ENCODE results near the gene PRICKLE4. TPM values are rescaled to one million over a fixed set of nuclear protein-coding genes. Genes with fewer than 3 reads are reported as not detected.

PRICKLE4 gene
- total RNA-seq, 1 experiment from 2014 or later, result 1.5 TPM

- Mint-ChIP-seq H3K27me3 (ENCODE audit: low read depth) (no peaks in the 10 kb centered on the region), H3K36me3 (peaks cover 35% of the 10 kb centered on the region), H3K4me3 (no peak overlapping the region), H3K4me1 (peaks cover 4% of the 10 kb centered on the region; the same call in 1 of the 2 replicates), H3K27ac (no peak overlapping the region), H3K9me3 (no peaks in the 10 kb centered on the region)
- ChIA-PET CTCF (interaction anchor here (1.5 kb wide), 1 partner anchor 130 kb away, joined by 9 read pairs; the partner anchor contains the start of genes BYSL and MED20), POLR2A (no interaction called here)
- no peak for DNase-seq (ENCODE audit: low spot score)
- TF ChIP-seq SOX15 (CRISPR knock-in tag; IDR thresholded peaks at IDR 0.05), result no peak
- no peak for TF ChIP-seq NR2C2 (CRISPR knock-in tag; IDR thresholded peaks at IDR 0.05)
- TF ChIP-seq ZNF425 (CRISPR knock-in tag; conservative IDR thresholded peaks at IDR 0.05), result no peak
- no peak for ATAC-seq
Measured at GRCh38 chr6:41791305-41791704, 10.7 kb downstream of the PRICKLE4 start.

- DNase-seq (ENCODE audit: low spot score) (no peak), ATAC-seq (no peak)
- Mint-ChIP-seq H3K27me3 (ENCODE audit: low read depth) (no peaks in the 10 kb centered on the region), H3K27ac (peak overlapping the region; percentile 45; the same call in 1 of the 2 replicates), H3K4me1 (peaks cover 4% of the 10 kb centered on the region; the same call in 1 of the 2 replicates), H3K36me3 (peaks cover 38% of the 10 kb centered on the region), H3K4me3 (no peak overlapping the region), H3K9me3 (no peaks in the 10 kb centered on the region)
- no peak for TF ChIP-seq PREB (CRISPR knock-in tag; IDR thresholded peaks at IDR 0.05; ENCODE audit: borderline replicate concordance)
- TF ChIP-seq GTF2I (CRISPR knock-in tag; conservative IDR thresholded peaks at IDR 0.05), result no peak
- TF ChIP-seq E2F5 (CRISPR knock-in tag; IDR thresholded peaks at IDR 0.05), result no peak
- no peak for TF ChIP-seq ZNF121 (CRISPR knock-in tag; IDR thresholded peaks at IDR 0.05)
- no peak for TF ChIP-seq ZNF416 (CRISPR knock-in tag; IDR thresholded peaks at IDR 0.05)
- ChIA-PET POLR2A (no interaction called here), CTCF (interaction anchor here (0.7 to 1.5 kb wide), 2 partner anchors 129 to 148 kb away, joined by 3 to 9 read pairs; partner anchors contain the start of genes BYSL and MED20)
Measured at GRCh38 chr6:41791984-41792383, 11.4 kb downstream of the PRICKLE4 start.

- ATAC-seq (no peak), DNase-seq (ENCODE audit: low spot score) (no peak)
- H3K27ac Mint-ChIP-seq, result no peak overlapping the region
- TF ChIP-seq CTCF (IDR thresholded peaks at IDR 0.05) (no peak), FOXK1 (CRISPR knock-in tag; IDR thresholded peaks at IDR 0.05) (no peak), NFATC4 (CRISPR knock-in tag; IDR thresholded peaks at IDR 0.05) (no peak), SMAD3 (CRISPR knock-in tag; IDR thresholded peaks at IDR 0.05; ENCODE audit: borderline replicate concordance) (no peak), FOXP1 (CRISPR knock-in tag; IDR thresholded peaks at IDR 0.05; ENCODE audit: borderline replicate concordance) (no peak), GRHL2 (CRISPR knock-in tag; IDR thresholded peaks at IDR 0.05; ENCODE audit: insufficient replicate concordance, severe bottlenecking) (no peak), ESRRA (CRISPR knock-in tag; IDR thresholded peaks at IDR 0.05; ENCODE audit: borderline replicate concordance) (no peak)
- no peaks in the 10 kb centered on the region for H3K27me3 Mint-ChIP-seq (ENCODE audit: low read depth)
- ChIA-PET POLR2A (no interaction called here), CTCF (no interaction called here)
- peaks cover 26% of the 10 kb centered on the region for H3K36me3 Mint-ChIP-seq
- H3K4me3 Mint-ChIP-seq, result no peak overlapping the region
- no peaks in the 10 kb centered on the region for H3K4me1 Mint-ChIP-seq
- no peaks in the 10 kb centered on the region for H3K9me3 Mint-ChIP-seq
Measured at GRCh38 chr6:41796474-41796873, 15.9 kb downstream of the PRICKLE4 start.
